ENCODE data around the gene EXOC3L4.

DNA sequence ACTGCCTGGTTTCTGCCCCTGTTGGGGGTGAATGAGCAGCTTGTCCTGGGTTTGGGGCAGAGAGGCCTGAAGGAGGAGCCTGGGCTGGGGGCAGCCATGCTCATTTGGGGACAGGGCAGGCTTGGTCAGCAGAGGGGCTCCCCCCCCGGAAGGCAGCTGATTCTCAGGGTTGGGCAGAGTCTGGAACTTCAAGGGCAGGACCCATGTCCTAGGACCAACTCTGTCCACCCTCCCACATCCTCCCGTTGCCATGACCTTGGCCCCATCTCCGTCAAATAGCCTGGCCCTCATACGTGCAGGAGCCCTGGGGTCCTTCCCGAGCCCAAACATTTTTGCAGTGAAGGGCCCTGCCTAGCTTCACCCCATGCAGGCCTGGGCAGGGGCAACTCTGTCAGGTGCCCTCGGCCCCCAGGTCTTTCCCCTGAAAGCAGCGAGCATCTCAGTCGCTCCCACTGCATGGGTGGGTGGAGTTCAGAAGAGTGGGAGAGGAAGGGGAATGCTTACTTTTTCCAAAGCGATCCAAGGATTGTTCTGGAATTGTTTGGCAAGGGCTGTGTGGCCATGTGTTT is 61.4 kb downstream of the EXOC3L4 start:
- TF ChIP-seq POLR2A (IDR thresholded peaks at IDR 0.05; ENCODE audit: borderline replicate concordance, extremely low read depth, insufficient read depth, insufficient read length) (no peak), CEBPB (IDR thresholded peaks at IDR 0.05; ENCODE audit: low read depth) (no peak), EZH2 (IDR thresholded peaks at IDR 0.05) (no peak), MAX (IDR thresholded peaks at IDR 0.05) (no peak), YY1 (IDR thresholded peaks at IDR 0.05; ENCODE audit: extremely low read depth, insufficient replicate concordance, low read depth, low read length) (no peak), CTCF (IDR thresholded peaks at IDR 0.05 in 2 of 3, conservative IDR thresholded peaks at IDR 0.05 in 1 of 3; ENCODE audit: borderline replicate concordance in 1 of 3, insufficient read depth in 1 of 3, low read depth in 2 of 3, low read length in 2 of 3) (no peak), CBX3 (IDR thresholded peaks at IDR 0.05; ENCODE audit: low read depth) (no peak), ELF1 (IDR thresholded peaks at IDR 0.05; ENCODE audit: borderline replicate concordance, low read depth) (no peak), FOSL1 (IDR thresholded peaks at IDR 0.05; ENCODE audit: low read depth) (no peak), REST (IDR thresholded peaks at IDR 0.05; ENCODE audit: low read depth) (no peak), POLR2AphosphoS5 (IDR thresholded peaks at IDR 0.05; ENCODE audit: low read depth, low read length) (no peak), JUND (IDR thresholded peaks at IDR 0.05) (no peak)

Measured in HCT116 (cell line).